SK-N-SH treated with all-trans-retinoic acid at 6 μM for 48 hours (cell line): ENCODE results near the gene FYCO1.

ENCODE experiments used
- ATAC-seq: fragments of 200-7000 bp; cut with Tn5 transposase; 3 replicates; pipeline ENCODE4 v1.9.1; 2020; ENCODE audit warnings: mild to moderate bottlenecking, moderate library complexity
- ARNTL ChIP-seq: fragments of 450-650 bp; formaldehyde crosslinking; IDR thresholded peaks from 2 replicates; pipeline ENCODE4 v1.5.0; 2020; ENCODE audit warnings: low read depth, mild to moderate bottlenecking, moderate library complexity, borderline replicate concordance
- ISL1 ChIP-seq: fragments of 250-450 bp; sonication (Bioruptor Pico); IDR thresholded peaks from 2 replicates; pipeline ENCODE4 v2.1.2; 2022; ENCODE audit warnings: mild to moderate bottlenecking, moderate library complexity
- OSR1 ChIP-seq: fragments of 250-450 bp; sonication (Bioruptor Pico); IDR thresholded peaks from 2 replicates; pipeline ENCODE4 v1.8.0; 2022; ENCODE audit warnings: moderate library complexity, mild to moderate bottlenecking, inconsistent platforms
- PPARA ChIP-seq: fragments of 250-450 bp; sonication (Bioruptor Pico); IDR thresholded peaks from 2 replicates; pipeline ENCODE4 v1.5.0; 2020; ENCODE audit warnings: mild to moderate bottlenecking, borderline replicate concordance
- SNAI2 ChIP-seq: fragments of 250-450 bp; sonication (Bioruptor Pico); IDR thresholded peaks from 2 replicates; pipeline ENCODE4 v1.5.0; 2020; ENCODE audit warnings: mild to moderate bottlenecking, moderate library complexity
- TOX ChIP-seq: fragments of 250-450 bp; sonication (Bioruptor Pico); IDR thresholded peaks from 2 replicates; pipeline ENCODE4 v1.8.0; 2021; ENCODE audit warnings: mild to moderate bottlenecking, moderate library complexity, borderline replicate concordance
- TSHZ2 ChIP-seq: fragments of 250-450 bp; sonication (Bioruptor Pico); IDR thresholded peaks from 2 replicates; pipeline ENCODE4 v1.5.0; 2020; ENCODE audit warnings: mild to moderate bottlenecking, moderate library complexity
- ZC3H10 ChIP-seq: fragments of 250-450 bp; sonication (Bioruptor Pico); IDR thresholded peaks from 2 replicates; pipeline ENCODE4 v1.5.1; 2021; ENCODE audit warnings: mild to moderate bottlenecking, moderate library complexity
- ZFP30 ChIP-seq: fragments of 450-650 bp; formaldehyde crosslinking; IDR thresholded peaks from 2 replicates; pipeline ENCODE4 v1.5.0; 2022; ENCODE audit warnings: mild to moderate bottlenecking, moderate library complexity
- ZNF565 ChIP-seq: fragments of 450-650 bp; formaldehyde crosslinking; conservative IDR thresholded peaks from 2 replicates; pipeline ENCODE4 v1.5.0; 2020; ENCODE audit warnings: low read depth, mild to moderate bottlenecking, moderate library complexity
- ZNF70 ChIP-seq: fragments of 450-650 bp; formaldehyde crosslinking; IDR thresholded peaks from 2 replicates; pipeline ENCODE4 v1.5.0; 2020; ENCODE audit warnings: mild to moderate bottlenecking, moderate library complexity
- ZNF8 ChIP-seq: fragments of 450-650 bp; formaldehyde crosslinking; IDR thresholded peaks from 2 replicates; pipeline ENCODE4 v1.5.0; 2020; ENCODE audit warnings: mild to moderate bottlenecking, moderate library complexity
- TF ChIP-seq, protein P1 (sequence below): fragments of 250-450 bp; sonication (Bioruptor Pico); IDR thresholded peaks from 2 replicates; pipeline ENCODE4 v1.5.1; 2020; ENCODE audit warnings: low read depth, mild to moderate bottlenecking, moderate library complexity
- TF ChIP-seq, protein P2 (sequence below): fragments of 250-450 bp; sonication (Bioruptor Pico); IDR thresholded peaks from 2 replicates; pipeline ENCODE4 v1.5.1; 2021; ENCODE audit warnings: mild to moderate bottlenecking, moderate library complexity
- TF ChIP-seq, protein P3 (sequence below): fragments of 250-450 bp; sonication (Bioruptor Pico); IDR thresholded peaks from 2 replicates; pipeline ENCODE4 v1.8.0; 2020; ENCODE audit warnings: mild to moderate bottlenecking, moderate library complexity, borderline replicate concordance

The FYCO1 gene

GRCh38 chr3:45895686-45896468 is 99.7 kb downstream of the FYCO1 start:
- TF ChIP-seq ARNTL (no peak), TSHZ2 (0 out of 2 replicates have a peak, but pooled peaks have one; percentile 22)
- TF ChIP-seq, all 23 proteins: peak for 1
- ATAC-seq: no peak

- ATAC-seq: no peak
- TF ChIP-seq ARNTL (no peak), PPARA (CRISPR knock-in tag) (no peak), ZNF8 (CRISPR knock-in tag) (no peak), SNAI2 (CRISPR knock-in tag) (no peak), TSHZ2 (no peak), ZNF70 (CRISPR knock-in tag) (no peak), ZNF565 (CRISPR knock-in tag) (no peak), ISL1 (CRISPR knock-in tag) (no peak), TOX (CRISPR knock-in tag) (no peak)
- TF ChIP-seq, protein P1, sequence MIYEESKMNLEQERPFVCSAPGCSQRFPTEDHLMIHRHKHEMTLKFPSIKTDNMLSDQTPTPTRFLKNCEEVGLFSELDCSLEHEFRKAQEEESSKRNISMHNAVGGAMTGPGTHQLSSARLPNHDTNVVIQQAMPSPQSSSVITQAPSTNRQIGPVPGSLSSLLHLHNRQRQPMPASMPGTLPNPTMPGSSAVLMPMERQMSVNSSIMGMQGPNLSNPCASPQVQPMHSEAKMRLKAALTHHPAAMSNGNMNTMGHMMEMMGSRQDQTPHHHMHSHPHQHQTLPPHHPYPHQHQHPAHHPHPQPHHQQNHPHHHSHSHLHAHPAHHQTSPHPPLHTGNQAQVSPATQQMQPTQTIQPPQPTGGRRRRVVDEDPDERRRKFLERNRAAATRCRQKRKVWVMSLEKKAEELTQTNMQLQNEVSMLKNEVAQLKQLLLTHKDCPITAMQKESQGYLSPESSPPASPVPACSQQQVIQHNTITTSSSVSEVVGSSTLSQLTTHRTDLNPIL (CRISPR knock-in tag): no peak
- TF ChIP-seq, protein P2, sequence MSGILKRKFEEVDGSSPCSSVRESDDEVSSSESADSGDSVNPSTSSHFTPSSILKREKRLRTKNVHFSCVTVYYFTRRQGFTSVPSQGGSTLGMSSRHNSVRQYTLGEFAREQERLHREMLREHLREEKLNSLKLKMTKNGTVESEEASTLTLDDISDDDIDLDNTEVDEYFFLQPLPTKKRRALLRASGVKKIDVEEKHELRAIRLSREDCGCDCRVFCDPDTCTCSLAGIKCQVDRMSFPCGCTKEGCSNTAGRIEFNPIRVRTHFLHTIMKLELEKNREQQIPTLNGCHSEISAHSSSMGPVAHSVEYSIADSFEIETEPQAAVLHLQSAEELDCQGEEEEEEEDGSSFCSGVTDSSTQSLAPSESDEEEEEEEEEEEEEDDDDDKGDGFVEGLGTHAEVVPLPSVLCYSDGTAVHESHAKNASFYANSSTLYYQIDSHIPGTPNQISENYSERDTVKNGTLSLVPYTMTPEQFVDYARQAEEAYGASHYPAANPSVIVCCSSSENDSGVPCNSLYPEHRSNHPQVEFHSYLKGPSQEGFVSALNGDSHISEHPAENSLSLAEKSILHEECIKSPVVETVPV (CRISPR knock-in tag): no peak
- TF ChIP-seq, protein P3, sequence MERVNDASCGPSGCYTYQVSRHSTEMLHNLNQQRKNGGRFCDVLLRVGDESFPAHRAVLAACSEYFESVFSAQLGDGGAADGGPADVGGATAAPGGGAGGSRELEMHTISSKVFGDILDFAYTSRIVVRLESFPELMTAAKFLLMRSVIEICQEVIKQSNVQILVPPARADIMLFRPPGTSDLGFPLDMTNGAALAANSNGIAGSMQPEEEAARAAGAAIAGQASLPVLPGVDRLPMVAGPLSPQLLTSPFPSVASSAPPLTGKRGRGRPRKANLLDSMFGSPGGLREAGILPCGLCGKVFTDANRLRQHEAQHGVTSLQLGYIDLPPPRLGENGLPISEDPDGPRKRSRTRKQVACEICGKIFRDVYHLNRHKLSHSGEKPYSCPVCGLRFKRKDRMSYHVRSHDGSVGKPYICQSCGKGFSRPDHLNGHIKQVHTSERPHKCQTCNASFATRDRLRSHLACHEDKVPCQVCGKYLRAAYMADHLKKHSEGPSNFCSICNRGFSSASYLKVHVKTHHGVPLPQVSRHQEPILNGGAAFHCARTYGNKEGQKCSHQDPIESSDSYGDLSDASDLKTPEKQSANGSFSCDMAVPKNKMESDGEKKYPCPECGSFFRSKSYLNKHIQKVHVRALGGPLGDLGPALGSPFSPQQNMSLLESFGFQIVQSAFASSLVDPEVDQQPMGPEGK (CRISPR knock-in tag): no peak
These were observed 101.6 kb downstream of the FYCO1 start for GRCh38 chr3:45894015-45894414.

DNA sequence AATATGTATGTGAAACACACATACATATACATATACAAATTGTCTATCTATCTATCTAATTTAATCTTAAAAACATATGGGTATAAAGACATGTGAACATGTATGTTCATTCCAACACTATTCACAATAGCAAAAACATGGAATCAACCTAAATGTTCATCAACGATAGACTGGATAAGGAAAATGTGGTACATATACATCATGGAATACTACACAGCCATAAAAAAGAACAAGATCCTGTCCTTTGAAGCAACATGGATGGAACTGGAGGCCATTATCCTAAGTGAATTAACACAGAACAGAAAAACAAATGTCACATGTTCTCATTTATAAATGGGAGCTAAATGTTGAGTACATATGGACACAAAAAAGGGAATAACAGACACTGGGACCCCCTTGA is 103.5 kb downstream of the FYCO1 start:
- TF ChIP-seq ZNF8 (CRISPR knock-in tag) (peak; percentile 63; the same call in 1 of the 2 replicates), OSR1 (CRISPR knock-in tag) (no peak)
- TF ChIP-seq, all 23 proteins: peak for 1
- ATAC-seq: no peak

GRCh38 chr3:45890405-45890804 is 105.2 kb downstream of the FYCO1 start:
- TF ChIP-seq ZFP30 (CRISPR knock-in tag): no peak
- TF ChIP-seq, protein P3 (CRISPR knock-in tag): no peak
- no peak for TF ChIP-seq ZC3H10 (CRISPR knock-in tag)
- TF ChIP-seq ZNF70 (CRISPR knock-in tag): no peak
- no peak for ATAC-seq
